Endothelial cell (in vitro differentiated cells): ENCODE data around the gene GALNT16. TPM values are rescaled to one million over a fixed set of nuclear protein-coding genes. Genes with fewer than 3 reads are reported as not detected.

Source experiments
- DNase-seq: peaks from one replicate; pipeline ENCODE4 v3.0.0; 2021; ENCODE audit warnings: low spot score
- H3K27ac Mint-ChIP-seq: one replicate; pipeline ENCODE4 v1.8.0; 2021; ENCODE audit warnings: mixed read lengths, inconsistent platforms; ENCODE audit not compliant: unreplicated experiment
- H3K27me3 Mint-ChIP-seq: one replicate; pipeline ENCODE4 v1.8.0; 2021; ENCODE audit warnings: mild to moderate bottlenecking, moderate library complexity, mixed read lengths, inconsistent platforms; ENCODE audit not compliant: unreplicated experiment
- H3K36me3 Mint-ChIP-seq: one replicate; pipeline ENCODE4 v1.8.0; 2021; ENCODE audit warnings: mild to moderate bottlenecking, low read depth, mixed read lengths, inconsistent platforms; ENCODE audit not compliant: unreplicated experiment
- H3K4me1 Mint-ChIP-seq: one replicate; pipeline ENCODE4 v1.8.0; 2021; ENCODE audit warnings: mild to moderate bottlenecking, mixed read lengths, inconsistent platforms; ENCODE audit not compliant: unreplicated experiment
- H3K4me3 Mint-ChIP-seq: one replicate; pipeline ENCODE4 v1.8.0; 2021; ENCODE audit warnings: mild to moderate bottlenecking, mixed read lengths, inconsistent platforms; ENCODE audit not compliant: unreplicated experiment
- H3K9me3 Mint-ChIP-seq: one replicate; pipeline ENCODE4 v1.8.0; 2021; ENCODE audit warnings: mixed read lengths, inconsistent platforms; ENCODE audit not compliant: unreplicated experiment
- CTCF ChIP-seq: fragments of 200-600 bp; sonication (generic); IDR thresholded peaks from one replicate; pipeline ENCODE4 v1.5.0; 2021; ENCODE audit warnings: antibody characterized with exemption; ENCODE audit not compliant: unreplicated experiment
- total RNA-seq: library from RNA; stranded (reverse); fragmentation: NEBNext Ultra II Directional; extraction: Animal tissue kit (Norgen Biotek cat#: 25700); gene quantifications from one replicate; pipeline ENCODE4 v1.2.1, GENCODE V29; 2021; ENCODE audit not compliant: unreplicated experiment

The GALNT16 gene
- total RNA-seq, 1 donor from 2014 or later: 2.8 TPM

GRCh38 chr14:69300601-69301221 lies 40.8 kb downstream of the GALNT16 start:
- Mint-ChIP-seq H3K36me3 (no peaks in the 10 kb centered on the region), H3K27ac (no peak overlapping the region), H3K4me1 (peaks cover 10% of the 10 kb centered on the region), H3K4me3 (no peak overlapping the region), H3K27me3 (peaks cover 2% of the 10 kb centered on the region), H3K9me3 (no peaks in the 10 kb centered on the region)
- TF ChIP-seq CTCF: no peak
- DNase-seq: no peak

- Mint-ChIP-seq H3K36me3 (no peaks in the 10 kb centered on the region), H3K27ac (no peak overlapping the region), H3K27me3 (peaks cover 2% of the 10 kb centered on the region), H3K4me3 (no peak overlapping the region), H3K9me3 (no peaks in the 10 kb centered on the region), H3K4me1 (peaks cover 10% of the 10 kb centered on the region)
- TF ChIP-seq CTCF: no peak
- DNase-seq: no peak
Measured at GRCh38 chr14:69303086-69303485, 43.1 kb downstream of the GALNT16 start.

- peaks cover 3% of the 10 kb centered on the region for H3K27me3 Mint-ChIP-seq
- DNase-seq: no peak
- no peaks in the 10 kb centered on the region for H3K9me3 Mint-ChIP-seq
- H3K36me3 Mint-ChIP-seq: no peaks in the 10 kb centered on the region
- no peak overlapping the region for H3K27ac Mint-ChIP-seq
- no peak for TF ChIP-seq CTCF
- no peaks in the 10 kb centered on the region for H3K4me1 Mint-ChIP-seq
- H3K4me3 Mint-ChIP-seq: no peak overlapping the region
Measured at GRCh38 chr14:69312608-69313007, 52.6 kb downstream of the GALNT16 start.

- no peak for DNase-seq
- peaks cover 4% of the 10 kb centered on the region for H3K27me3 Mint-ChIP-seq
- H3K4me1 Mint-ChIP-seq: no peaks in the 10 kb centered on the region
- no peak overlapping the region for H3K4me3 Mint-ChIP-seq
- H3K27ac Mint-ChIP-seq: no peak overlapping the region
- H3K36me3 Mint-ChIP-seq: no peaks in the 10 kb centered on the region
- H3K9me3 Mint-ChIP-seq: no peaks in the 10 kb centered on the region
- TF ChIP-seq CTCF: no peak
Measured at GRCh38 chr14:69313176-69313575, 53.2 kb downstream of the GALNT16 start.

- no peak for DNase-seq
- no peaks in the 10 kb centered on the region for H3K4me1 Mint-ChIP-seq
- no peak for TF ChIP-seq CTCF
- no peak overlapping the region for H3K27ac Mint-ChIP-seq
- no peak overlapping the region for H3K4me3 Mint-ChIP-seq
- H3K27me3 Mint-ChIP-seq: peaks cover 4% of the 10 kb centered on the region
- H3K9me3 Mint-ChIP-seq: no peaks in the 10 kb centered on the region
- H3K36me3 Mint-ChIP-seq: no peaks in the 10 kb centered on the region
Measured at GRCh38 chr14:69314327-69314726, 54.4 kb downstream of the GALNT16 start.
